Stimulated activated CD4-positive, alpha-beta T cell treated with anti-CD3 and anti-CD28 coated beads, Interleukin-12 subunit alpha, Interleukin-12 subunit beta, amount 100 ng/mL, for 48 hours (primary cell): ENCODE results near the gene TCFL5.

ENCODE experiments used
- DNase-seq, 3 donors: peaks; one replicate each; pipeline ENCODE4 v3.0.0-alpha.2; 2020; ENCODE audit warnings: low read depth in 2 of 3, low spot score in 1 of 3

TCFL5 gene

GRCh38 chr20:62896526-62896925 is 34.9 kb upstream of the TCFL5 start:
- DNase-seq: no peak

- DNase-seq: no peak
Observed at GRCh38 chr20:62895539-62895938, 33.9 kb upstream of the TCFL5 start.

- DNase-seq: no peak
Observed at GRCh38 chr20:62894261-62894660, 32.6 kb upstream of the TCFL5 start.

- no peak for DNase-seq
Observed at GRCh38 chr20:62893700-62894099, 32.1 kb upstream of the TCFL5 start.

- DNase-seq: no peak
Observed at GRCh38 chr20:62892348-62893304, 31.0 kb upstream of the TCFL5 start.

- no peak for DNase-seq
Observed at GRCh38 chr20:62891111-62891510, 29.5 kb upstream of the TCFL5 start.

GRCh38 chr20:62890444-62890843 is 28.8 kb upstream of the TCFL5 start:
- no peak for DNase-seq

GRCh38 chr20:62889871-62890270 is 28.2 kb upstream of the TCFL5 start:
- no peak for DNase-seq

GRCh38 chr20:62889411-62889810 is 27.8 kb upstream of the TCFL5 start:
- no peak for DNase-seq

GRCh38 chr20:62888910-62889309 is 27.3 kb upstream of the TCFL5 start:
- DNase-seq: no peak

GRCh38 chr20:62888406-62888805 is 26.8 kb upstream of the TCFL5 start:
- DNase-seq: no peak

GRCh38 chr20:62887860-62888239 is 26.2 kb upstream of the TCFL5 start:
- no peak for DNase-seq

GRCh38 chr20:62887152-62887859 is 25.7 kb upstream of the TCFL5 start:
- DNase-seq: no peak

- DNase-seq: no peak
Observed at GRCh38 chr20:62886709-62887058, 25.1 kb upstream of the TCFL5 start.

GRCh38 chr20:62885896-62886708 is 24.5 kb upstream of the TCFL5 start:
- DNase-seq: no peak

- DNase-seq: no peak
Observed at GRCh38 chr20:62885046-62885895, 23.6 kb upstream of the TCFL5 start.

- no peak for DNase-seq
Observed at GRCh38 chr20:62884556-62884955, 22.9 kb upstream of the TCFL5 start.

- no peak for DNase-seq
Observed at GRCh38 chr20:62882426-62882825, 20.8 kb upstream of the TCFL5 start.

- no peak for DNase-seq
Observed at GRCh38 chr20:62881662-62882395, 20.2 kb upstream of the TCFL5 start.
